ENCODE data around the gene PRPF8. TPM values are rescaled to one million over a fixed set of nuclear protein-coding genes. Genes with fewer than 3 reads are reported as not detected.

The PRPF8 gene
- polyA plus RNA-seq, 2 donors, result 74.5 to 82.1 TPM

DNA sequence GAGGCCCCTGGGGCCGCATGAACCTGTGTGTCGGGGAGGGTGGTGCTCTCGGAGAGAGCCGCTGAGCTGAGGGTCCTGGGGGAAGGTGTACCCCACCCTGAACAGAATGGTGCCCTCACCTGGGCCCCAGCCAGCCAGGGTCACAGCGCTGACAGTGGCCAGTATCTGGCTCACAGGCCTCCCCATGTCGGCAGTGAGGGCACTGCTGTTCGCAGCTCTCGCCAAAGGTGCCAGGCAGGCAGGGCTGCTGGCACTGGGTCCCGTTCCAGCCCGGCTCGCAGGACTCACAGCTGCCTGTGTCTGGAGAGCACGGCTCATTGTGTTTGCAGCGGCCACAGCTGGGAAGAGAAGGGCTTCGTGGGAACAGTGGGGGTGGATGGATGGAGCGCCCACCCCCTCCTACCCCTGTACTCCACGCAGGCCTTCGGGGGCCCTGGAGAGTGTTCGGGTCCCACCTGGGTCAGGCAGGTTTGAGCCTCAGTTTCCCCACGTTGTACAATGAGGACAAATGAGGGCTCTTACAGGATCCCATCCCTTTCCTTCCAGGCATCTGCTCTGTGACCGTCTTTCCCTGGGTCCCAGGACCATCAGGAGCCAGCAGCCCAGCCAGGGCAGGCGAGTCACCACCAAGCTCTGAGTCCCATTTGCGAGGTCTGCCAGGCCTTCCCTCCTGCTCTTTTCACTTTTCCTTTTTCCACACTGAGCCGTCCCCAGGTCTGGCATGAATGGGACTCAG lies 44.2 kb downstream of the PRPF8 start:
- H3K27ac ChIP-seq (ENCODE audit: low read depth in 2 of 2, low read length in 1 of 2), result no peak overlapping the region
- H3K4me3 ChIP-seq (ENCODE audit: low read depth in 1 of 2, low read length in 2 of 2), result no peak overlapping the region
- WGBS, 2 donors, result 54 to 55% methylated on average over 23 of the region's 23 CpGs
- H3K36me3 ChIP-seq (ENCODE audit: control insufficient read depth in 2 of 2, insufficient read depth in 2 of 2, low read length in 1 of 2), result peaks cover 0 to 4% of the 10 kb centered on the region in 2 donors
- no peaks in the 10 kb centered on the region for H3K9me3 ChIP-seq (ENCODE audit: control insufficient read depth in 2 of 2, insufficient read depth in 1 of 2, low read depth in 1 of 2, low read length in 1 of 2)
- H3K27me3 ChIP-seq (ENCODE audit: control insufficient read depth in 1 of 2, insufficient read depth in 2 of 2, low read length in 2 of 2), result no peaks in the 10 kb centered on the region
- peaks cover 0 to 5% of the 10 kb centered on the region in 2 donors for H3K4me1 ChIP-seq (ENCODE audit: control insufficient read depth in 2 of 2, insufficient read depth in 2 of 2, low read length in 1 of 2)

DNA sequence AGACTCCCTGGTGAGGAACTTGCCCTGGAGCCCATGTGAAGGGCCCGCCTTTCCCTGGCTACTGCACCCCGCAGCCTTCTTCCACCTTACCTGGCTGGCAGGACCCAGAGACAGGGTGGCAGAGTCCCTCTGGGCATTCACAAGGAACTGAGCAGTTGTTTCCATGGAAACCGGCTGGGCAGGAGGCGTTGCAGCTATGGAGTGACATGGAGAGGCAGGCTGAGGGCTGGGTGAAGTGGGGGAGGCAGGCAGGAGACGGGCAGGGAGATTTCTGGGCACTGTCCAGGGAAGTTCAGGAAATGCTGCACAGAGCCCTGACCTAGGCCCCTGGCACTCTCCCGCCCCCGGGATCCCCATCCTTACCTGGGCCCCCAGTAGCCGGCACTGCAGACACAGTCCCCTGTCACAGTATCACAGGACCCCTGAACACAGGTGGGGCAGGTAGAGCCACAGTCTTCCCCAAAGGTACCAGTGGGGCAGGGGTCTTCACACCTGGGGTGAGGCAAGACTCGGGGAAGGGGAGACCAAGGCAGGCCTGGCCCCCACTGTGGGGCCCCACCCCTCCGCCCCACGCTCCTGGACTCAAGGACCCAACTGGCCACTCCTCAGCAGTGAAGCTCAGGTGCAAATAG lies 45.0 kb downstream of the PRPF8 start:
- Histone ChIP-seq H3K36me3 (ENCODE audit: control insufficient read depth in 2 of 2, insufficient read depth in 2 of 2, low read length in 1 of 2) (peaks cover 0 to 4% of the 10 kb centered on the region in 2 donors), H3K27me3 (ENCODE audit: control insufficient read depth in 1 of 2, insufficient read depth in 2 of 2, low read length in 2 of 2) (no peaks in the 10 kb centered on the region), H3K4me1 (ENCODE audit: control insufficient read depth in 2 of 2, insufficient read depth in 2 of 2, low read length in 1 of 2) (peaks cover 0 to 5% of the 10 kb centered on the region in 2 donors), H3K9me3 (ENCODE audit: control insufficient read depth in 2 of 2, insufficient read depth in 1 of 2, low read depth in 1 of 2, low read length in 1 of 2) (no peaks in the 10 kb centered on the region), H3K27ac (ENCODE audit: low read depth in 2 of 2, low read length in 1 of 2) (no peak overlapping the region), H3K4me3 (ENCODE audit: low read depth in 1 of 2, low read length in 2 of 2) (no peak overlapping the region)
- WGBS, 2 donors, result 69 to 70% methylated on average over 11 of the region's 11 CpGs

DNA sequence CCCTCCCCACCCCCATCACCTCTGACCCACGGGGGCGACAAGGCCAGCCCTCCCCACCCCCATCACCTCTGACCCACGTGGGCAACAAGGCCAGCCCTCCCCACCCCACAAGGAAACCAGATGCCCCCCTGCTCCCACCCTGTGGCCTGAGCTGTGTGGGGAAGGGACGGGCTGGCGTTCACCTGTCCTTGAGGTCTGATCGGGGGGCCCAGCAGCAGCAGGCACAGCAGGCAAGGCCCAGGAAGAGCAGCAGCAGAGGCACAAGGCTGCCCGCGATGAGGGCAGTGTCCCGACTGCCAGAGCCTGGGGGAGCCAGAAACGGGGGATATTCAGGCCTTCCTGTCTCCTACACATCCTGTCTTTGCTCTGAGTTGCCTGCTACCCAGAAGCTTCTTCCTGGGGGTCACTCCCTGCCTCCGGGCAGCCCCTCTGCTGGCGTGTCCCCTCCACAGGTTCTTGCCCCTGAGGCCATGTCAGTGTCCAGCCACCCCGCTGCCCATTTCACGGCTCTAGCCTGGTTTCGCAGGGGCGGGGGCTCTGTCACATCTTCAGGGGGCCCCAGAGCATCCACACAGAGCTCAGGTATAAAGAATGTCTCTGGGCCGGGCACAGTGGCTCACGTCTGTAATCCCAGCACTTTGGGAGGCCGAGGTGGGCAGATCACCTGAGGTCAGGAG lies 45.9 kb downstream of the PRPF8 start:
- no peak overlapping the region for H3K4me3 ChIP-seq (ENCODE audit: low read depth in 1 of 2, low read length in 2 of 2)
- H3K27me3 ChIP-seq (ENCODE audit: control insufficient read depth in 1 of 2, insufficient read depth in 2 of 2, low read length in 2 of 2), result no peaks in the 10 kb centered on the region
- no peaks in the 10 kb centered on the region for H3K9me3 ChIP-seq (ENCODE audit: control insufficient read depth in 2 of 2, insufficient read depth in 1 of 2, low read depth in 1 of 2, low read length in 1 of 2)
- H3K27ac ChIP-seq (ENCODE audit: low read depth in 2 of 2, low read length in 1 of 2), result no peak overlapping the region
- 80 to 81% methylated on average over 19 of the region's 19 CpGs for WGBS, 2 donors
- H3K4me1 ChIP-seq (ENCODE audit: control insufficient read depth in 2 of 2, insufficient read depth in 2 of 2, low read length in 1 of 2), result no peaks in the 10 kb centered on the region
- H3K36me3 ChIP-seq (ENCODE audit: control insufficient read depth in 2 of 2, insufficient read depth in 2 of 2, low read length in 1 of 2), result peaks cover 0 to 4% of the 10 kb centered on the region in 2 donors

DNA sequence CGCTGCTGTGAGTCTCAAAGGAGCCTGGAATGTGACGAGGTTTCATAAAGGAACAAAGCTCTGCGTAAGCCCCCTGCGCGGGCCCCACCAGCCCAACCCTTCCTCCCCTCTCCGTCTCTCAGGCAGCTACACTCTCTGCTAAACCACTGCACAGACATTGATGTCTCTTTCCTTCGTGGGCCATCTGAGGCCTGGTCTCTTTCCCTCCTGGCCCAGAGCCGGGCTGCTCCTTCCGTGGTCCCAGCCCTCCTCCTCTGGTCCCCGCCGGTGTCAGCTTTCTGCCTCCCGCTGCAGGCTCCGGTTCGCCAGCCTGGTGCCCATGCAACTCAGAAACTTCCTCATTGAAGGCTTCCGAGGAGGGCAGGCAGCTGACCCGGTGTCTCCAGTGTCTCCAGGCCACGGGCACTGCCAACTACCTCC lies 46.5 kb downstream of the PRPF8 start:
- 73 to 82% methylated on average over 17 of the region's 17 CpGs for WGBS, 2 donors
- Histone ChIP-seq H3K27ac (ENCODE audit: low read depth in 2 of 2, low read length in 1 of 2) (no peak overlapping the region), H3K9me3 (ENCODE audit: control insufficient read depth in 2 of 2, insufficient read depth in 1 of 2, low read depth in 1 of 2, low read length in 1 of 2) (no peaks in the 10 kb centered on the region), H3K27me3 (ENCODE audit: control insufficient read depth in 1 of 2, insufficient read depth in 2 of 2, low read length in 2 of 2) (no peaks in the 10 kb centered on the region), H3K4me3 (ENCODE audit: low read depth in 1 of 2, low read length in 2 of 2) (no peak overlapping the region), H3K4me1 (ENCODE audit: control insufficient read depth in 2 of 2, insufficient read depth in 2 of 2, low read length in 1 of 2) (no peaks in the 10 kb centered on the region), H3K36me3 (ENCODE audit: control insufficient read depth in 2 of 2, insufficient read depth in 2 of 2, low read length in 1 of 2) (peaks cover 0 to 4% of the 10 kb centered on the region in 2 donors)

DNA sequence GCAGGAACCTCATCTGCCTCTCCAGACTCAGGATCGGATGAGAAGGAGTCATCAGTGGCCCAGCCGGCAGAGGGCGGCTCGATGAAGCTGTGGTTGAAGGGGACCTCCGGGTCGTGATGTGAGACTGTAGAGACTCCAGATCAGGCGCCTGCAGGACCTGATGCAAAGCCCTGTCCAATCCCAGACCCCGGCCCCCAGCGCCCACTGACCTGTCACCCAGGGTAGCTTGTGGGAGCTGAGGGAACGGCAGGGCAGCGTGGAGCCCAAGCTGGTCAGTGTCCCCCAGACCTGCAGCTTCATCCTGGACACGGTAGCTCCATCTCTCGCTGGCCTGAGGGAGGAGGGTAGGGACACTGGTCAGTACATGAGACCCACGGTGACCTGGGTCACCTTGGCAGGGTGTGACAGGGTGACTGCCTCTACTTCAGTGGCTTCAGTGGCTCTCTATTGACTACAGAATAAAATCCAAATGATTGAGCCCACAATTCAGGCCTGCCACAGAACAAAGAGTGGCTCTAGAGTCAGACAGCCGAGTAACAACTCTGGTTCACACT lies 47.9 kb downstream of the PRPF8 start:
- no peak overlapping the region for H3K27ac ChIP-seq (ENCODE audit: low read depth in 2 of 2, low read length in 1 of 2)
- H3K4me3 ChIP-seq (ENCODE audit: low read depth in 1 of 2, low read length in 2 of 2), result no peak overlapping the region
- H3K27me3 ChIP-seq (ENCODE audit: control insufficient read depth in 1 of 2, insufficient read depth in 2 of 2, low read length in 2 of 2), result no peaks in the 10 kb centered on the region
- WGBS, 2 donors, result 85 to 86% methylated on average over 15 of the region's 15 CpGs
- H3K9me3 ChIP-seq (ENCODE audit: control insufficient read depth in 2 of 2, insufficient read depth in 1 of 2, low read depth in 1 of 2, low read length in 1 of 2), result no peaks in the 10 kb centered on the region
- peaks cover 0 to 4% of the 10 kb centered on the region in 2 donors for H3K36me3 ChIP-seq (ENCODE audit: control insufficient read depth in 2 of 2, insufficient read depth in 2 of 2, low read length in 1 of 2)
- H3K4me1 ChIP-seq (ENCODE audit: control insufficient read depth in 2 of 2, insufficient read depth in 2 of 2, low read length in 1 of 2), result no peaks in the 10 kb centered on the region

DNA sequence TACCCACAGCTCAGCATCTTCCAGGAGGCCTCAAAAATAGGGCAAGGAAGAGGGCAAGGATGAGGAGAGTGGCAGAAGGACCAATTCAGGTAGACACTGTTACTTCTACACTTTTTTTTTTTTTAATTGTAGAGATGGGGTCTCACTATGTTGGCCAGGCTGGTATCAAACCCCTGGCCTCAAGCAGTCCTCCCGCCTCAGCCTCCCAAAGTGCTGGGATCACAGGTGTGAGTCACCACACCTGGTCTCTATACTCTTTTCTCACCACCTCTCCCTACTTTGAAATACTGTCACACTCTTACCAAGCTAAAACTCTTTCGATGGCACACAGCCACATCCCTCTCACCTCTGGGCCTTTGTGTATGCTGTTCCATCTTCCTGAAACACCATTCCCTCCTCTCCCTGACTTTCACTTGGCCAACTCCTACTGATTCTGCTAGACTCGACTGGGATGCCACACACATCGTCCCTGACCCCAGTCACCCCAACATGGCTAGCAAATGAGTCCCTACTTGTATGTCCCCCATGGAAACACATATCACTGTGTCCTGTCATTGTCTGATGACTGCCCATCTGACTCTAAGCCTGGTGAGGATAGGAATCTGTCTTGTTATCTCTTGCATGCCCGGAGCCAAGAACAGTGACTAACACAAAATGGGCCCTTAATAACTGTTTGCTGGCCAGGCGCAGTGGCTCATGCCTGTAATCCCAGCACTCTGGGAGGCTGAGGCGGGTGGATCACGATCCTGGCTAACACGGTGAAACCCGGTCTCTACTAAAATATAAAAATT lies 48.8 kb downstream of the PRPF8 start:
- no peak overlapping the region for H3K27ac ChIP-seq (ENCODE audit: low read depth in 2 of 2, low read length in 1 of 2)
- 88 to 90% methylated on average over 10 of the region's 10 CpGs for WGBS, 2 donors
- H3K27me3 ChIP-seq (ENCODE audit: control insufficient read depth in 1 of 2, insufficient read depth in 2 of 2, low read length in 2 of 2), result no peaks in the 10 kb centered on the region
- H3K9me3 ChIP-seq (ENCODE audit: control insufficient read depth in 2 of 2, insufficient read depth in 1 of 2, low read depth in 1 of 2, low read length in 1 of 2), result no peaks in the 10 kb centered on the region
- H3K36me3 ChIP-seq (ENCODE audit: control insufficient read depth in 2 of 2, insufficient read depth in 2 of 2, low read length in 1 of 2), result peaks cover 0 to 4% of the 10 kb centered on the region in 2 donors
- no peak overlapping the region for H3K4me3 ChIP-seq (ENCODE audit: low read depth in 1 of 2, low read length in 2 of 2)
- no peaks in the 10 kb centered on the region for H3K4me1 ChIP-seq (ENCODE audit: control insufficient read depth in 2 of 2, insufficient read depth in 2 of 2, low read length in 1 of 2)

DNA sequence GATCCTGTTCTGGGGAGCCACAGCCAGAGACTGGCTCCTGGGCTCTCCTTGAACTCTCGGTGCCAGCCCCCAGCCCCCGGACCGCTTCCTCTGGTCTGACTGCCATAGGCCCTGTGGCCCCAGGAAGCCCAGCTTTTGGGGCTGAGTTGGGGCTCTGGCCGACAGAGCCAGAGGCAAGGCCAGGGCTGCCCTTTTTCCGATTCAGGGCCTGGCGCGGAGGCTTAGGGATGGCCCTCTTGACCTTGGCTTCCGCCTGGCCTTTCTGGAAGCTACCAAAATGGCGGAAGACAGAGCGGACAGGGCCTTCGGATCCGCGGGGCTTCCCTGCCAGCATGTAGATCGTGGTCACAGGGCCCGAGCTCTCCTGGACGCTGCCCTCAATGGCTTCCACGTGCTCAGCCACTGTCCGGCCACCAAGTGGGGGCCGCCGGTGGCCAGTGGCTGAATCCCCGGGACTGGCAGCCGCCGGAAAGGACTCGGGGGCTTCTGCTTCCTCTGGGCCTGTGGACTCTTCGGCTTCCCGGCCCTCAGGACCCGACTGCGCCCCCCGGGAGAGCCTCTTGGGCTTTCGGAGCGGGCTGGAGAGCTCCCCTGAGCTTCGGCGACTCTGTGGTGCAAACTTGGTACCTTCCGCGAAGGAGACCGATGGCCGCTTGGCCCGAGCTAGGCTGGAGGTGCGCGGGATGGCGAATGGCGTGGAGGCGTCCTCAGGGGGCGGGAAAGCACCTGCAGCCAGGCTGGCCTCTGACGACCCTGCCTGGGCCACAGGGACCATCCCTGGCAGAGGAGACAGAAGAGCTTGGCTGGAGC lies 49.6 kb downstream of the PRPF8 start:
- no peak overlapping the region for H3K4me3 ChIP-seq (ENCODE audit: low read depth in 1 of 2, low read length in 2 of 2)
- H3K27ac ChIP-seq (ENCODE audit: low read depth in 2 of 2, low read length in 1 of 2), result no peak overlapping the region
- WGBS, 2 donors, result 93 to 95% methylated on average over 44 to 45 of the region's 45 CpGs
- no peaks in the 10 kb centered on the region for H3K9me3 ChIP-seq (ENCODE audit: control insufficient read depth in 2 of 2, insufficient read depth in 1 of 2, low read depth in 1 of 2, low read length in 1 of 2)
- H3K36me3 ChIP-seq (ENCODE audit: control insufficient read depth in 2 of 2, insufficient read depth in 2 of 2, low read length in 1 of 2), result peaks cover 0 to 4% of the 10 kb centered on the region in 2 donors
- no peaks in the 10 kb centered on the region for H3K4me1 ChIP-seq (ENCODE audit: control insufficient read depth in 2 of 2, insufficient read depth in 2 of 2, low read length in 1 of 2)
- H3K27me3 ChIP-seq (ENCODE audit: control insufficient read depth in 1 of 2, insufficient read depth in 2 of 2, low read length in 2 of 2), result no peaks in the 10 kb centered on the region

DNA sequence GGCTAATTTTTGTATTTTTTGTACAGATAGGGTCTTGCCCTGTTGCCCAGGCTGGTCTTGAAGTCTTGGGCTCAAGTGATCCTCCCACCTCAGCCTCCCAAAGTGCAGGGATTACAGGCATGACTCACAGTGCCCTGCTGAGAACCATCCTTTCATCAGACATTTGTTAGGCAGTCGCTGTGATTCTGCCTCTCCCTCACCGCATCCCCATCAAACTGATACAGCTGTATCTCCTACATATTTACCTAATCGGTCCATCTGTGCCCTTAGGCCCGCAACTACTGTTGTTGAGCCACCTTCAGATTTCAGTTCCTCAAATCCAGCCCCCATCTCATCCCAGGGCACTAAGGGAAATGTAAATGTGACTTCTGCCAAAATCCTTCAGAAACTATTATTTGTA lies 54.0 kb downstream of the PRPF8 start:
- Histone ChIP-seq H3K4me1 (ENCODE audit: control insufficient read depth in 2 of 2, insufficient read depth in 2 of 2, low read length in 1 of 2) (peaks cover 0 to 12% of the 10 kb centered on the region in 2 donors), H3K9me3 (ENCODE audit: control insufficient read depth in 2 of 2, insufficient read depth in 1 of 2, low read depth in 1 of 2, low read length in 1 of 2) (no peaks in the 10 kb centered on the region), H3K27ac (ENCODE audit: low read depth in 2 of 2, low read length in 1 of 2) (no peak overlapping the region), H3K4me3 (ENCODE audit: low read depth in 1 of 2, low read length in 2 of 2) (no peak overlapping the region), H3K36me3 (ENCODE audit: control insufficient read depth in 2 of 2, insufficient read depth in 2 of 2, low read length in 1 of 2) (no peaks in the 10 kb centered on the region), H3K27me3 (ENCODE audit: control insufficient read depth in 1 of 2, insufficient read depth in 2 of 2, low read length in 2 of 2) (no peaks in the 10 kb centered on the region)
- WGBS, 2 donors, result 73 to 77% methylated on average over 4 of the region's 4 CpGs

All from esophagus (tissue), 2 donors.